ENCODE measurements around the gene ATF4.
A peak's percentile ranks its signal among the peaks of the same experiment; 100 is the strongest.
"Not testable (repeated sequence)": the region's sequence is repeated elsewhere in the genome, so short reads cannot be mapped to it uniquely, and the experiment has no call there.

ATF4 gene

GRCh38 chr22:39496131-39496838, 24.1 kb upstream of the ATF4 start:
- peak in 1 of 2 donors; percentile 36 for DNase-seq (ENCODE audit: low spot score in 2 of 2)
- no peaks in the 10 kb centered on the region for H3K36me3 Mint-ChIP-seq
- peaks cover 14% of the 10 kb centered on the region for H3K4me1 Mint-ChIP-seq
- peak; percentile 79 for ATAC-seq (ENCODE audit: low read depth)
- H3K4me3 Mint-ChIP-seq: no peak overlapping the region
- H3K27me3 Mint-ChIP-seq: no peaks in the 10 kb centered on the region
- no peak overlapping the region for H3K27ac Mint-ChIP-seq
- no peaks in the 10 kb centered on the region for H3K9me3 Mint-ChIP-seq

- DNase-seq (ENCODE audit: low spot score in 2 of 2) (no peak), ATAC-seq (ENCODE audit: low read depth) (no peak)
- Mint-ChIP-seq H3K36me3 (peaks cover 2% of the 10 kb centered on the region), H3K4me1 (peaks cover 20% of the 10 kb centered on the region), H3K9me3 (no peaks in the 10 kb centered on the region), H3K27ac (no peak overlapping the region), H3K4me3 (no peak overlapping the region), H3K27me3 (no peaks in the 10 kb centered on the region)
These were observed 22.9 kb upstream of the ATF4 start for GRCh38 chr22:39497429-39497828.

DNA sequence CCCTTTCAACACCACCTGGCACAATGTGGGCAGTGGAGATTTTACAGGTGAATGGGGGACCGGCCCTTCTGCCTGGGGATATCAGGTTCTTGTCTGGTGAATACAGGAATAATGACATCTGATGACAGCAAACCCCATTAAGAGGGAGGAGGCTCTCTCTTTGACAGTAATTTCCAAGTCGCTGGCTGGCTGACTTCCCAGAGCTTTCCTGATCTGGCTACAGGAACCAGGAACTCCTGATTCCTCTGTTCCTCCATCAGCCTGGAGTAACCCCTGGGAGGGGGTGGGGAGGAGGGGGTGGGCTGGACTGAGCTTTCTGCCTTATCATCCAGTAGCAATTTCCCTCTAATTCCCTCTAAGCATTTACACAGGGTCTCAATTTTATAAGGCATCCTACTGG, 22.0 kb upstream of the ATF4 start:
- no peak for DNase-seq (ENCODE audit: low spot score in 2 of 2)
- Mint-ChIP-seq H3K4me3 (no peak overlapping the region), H3K4me1 (peaks cover 17% of the 10 kb centered on the region), H3K27ac (no peak overlapping the region), H3K27me3 (no peaks in the 10 kb centered on the region), H3K36me3 (peaks cover 2% of the 10 kb centered on the region), H3K9me3 (no peaks in the 10 kb centered on the region)
- ATAC-seq (ENCODE audit: low read depth): no peak

DNA sequence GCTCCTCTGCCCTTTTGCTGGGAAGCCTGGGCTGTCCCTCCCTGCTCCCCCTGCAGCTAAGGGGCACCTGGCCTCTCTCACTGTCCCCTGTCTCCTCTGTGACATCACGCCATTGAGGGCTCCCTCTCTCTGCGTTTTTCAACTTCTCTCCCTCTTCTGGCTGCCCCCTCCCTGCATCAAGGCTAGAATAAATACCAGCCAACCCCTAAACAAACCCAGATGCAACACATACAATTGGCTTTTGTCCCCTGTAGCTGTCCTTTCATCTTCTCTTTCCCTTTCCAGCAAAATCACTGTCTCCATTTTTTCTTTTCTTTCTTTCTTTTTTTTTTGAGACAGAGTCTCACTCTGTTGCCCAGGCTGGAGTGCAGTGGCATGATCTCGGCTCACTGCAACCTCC, 21.6 kb upstream of the ATF4 start:
- Mint-ChIP-seq H3K36me3 (peaks cover 2% of the 10 kb centered on the region), H3K27ac (no peak overlapping the region), H3K4me3 (no peak overlapping the region), H3K27me3 (no peaks in the 10 kb centered on the region), H3K4me1 (peaks cover 18% of the 10 kb centered on the region), H3K9me3 (no peaks in the 10 kb centered on the region)
- DNase-seq (ENCODE audit: low spot score in 2 of 2) (no peak), ATAC-seq (ENCODE audit: low read depth) (no peak)

- Mint-ChIP-seq H3K4me1 (peaks cover 24% of the 10 kb centered on the region), H3K27me3 (no peaks in the 10 kb centered on the region), H3K9me3 (no peaks in the 10 kb centered on the region), H3K36me3 (peaks cover 6% of the 10 kb centered on the region), H3K4me3 (no peak overlapping the region), H3K27ac (no peak overlapping the region)
- DNase-seq (ENCODE audit: low spot score in 2 of 2) (no peak), ATAC-seq (ENCODE audit: low read depth) (no peak)
These were observed 20.3 kb upstream of the ATF4 start for GRCh38 chr22:39500101-39500500.

DNA sequence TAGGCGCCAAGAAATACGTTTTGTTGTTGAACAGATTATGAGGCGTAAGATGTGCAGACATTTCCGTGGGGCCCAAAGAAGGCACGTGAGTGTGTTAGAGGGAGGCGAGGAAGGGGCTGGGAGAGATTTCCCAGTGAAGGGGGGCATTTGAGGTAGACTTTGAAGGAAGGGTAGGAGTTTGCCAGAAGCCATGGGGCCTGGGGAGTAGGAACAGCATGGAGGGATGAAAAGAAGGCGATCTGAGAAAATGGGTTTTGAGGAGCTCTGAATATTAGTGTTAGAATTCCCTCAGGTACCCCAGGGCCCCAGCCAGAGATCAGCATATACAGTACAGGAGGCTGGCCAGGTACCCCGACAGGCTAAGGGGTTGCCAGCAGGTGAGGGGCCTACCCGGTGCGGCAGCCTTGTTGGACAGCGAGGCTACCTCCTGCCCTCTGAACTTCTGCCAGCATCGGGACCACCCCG, 18.7 kb upstream of the ATF4 start:
- peaks cover 19% of the 10 kb centered on the region for H3K36me3 Mint-ChIP-seq
- H3K27me3 Mint-ChIP-seq: no peaks in the 10 kb centered on the region
- DNase-seq (ENCODE audit: low spot score in 2 of 2) (no peak), ATAC-seq (ENCODE audit: low read depth) (peak; percentile 17)
- peaks cover 23% of the 10 kb centered on the region for H3K4me1 Mint-ChIP-seq
- peak overlapping the region; percentile 86 for H3K27ac Mint-ChIP-seq
- H3K4me3 Mint-ChIP-seq: peak overlapping the region; percentile 92
- H3K9me3 Mint-ChIP-seq: no peaks in the 10 kb centered on the region

DNA sequence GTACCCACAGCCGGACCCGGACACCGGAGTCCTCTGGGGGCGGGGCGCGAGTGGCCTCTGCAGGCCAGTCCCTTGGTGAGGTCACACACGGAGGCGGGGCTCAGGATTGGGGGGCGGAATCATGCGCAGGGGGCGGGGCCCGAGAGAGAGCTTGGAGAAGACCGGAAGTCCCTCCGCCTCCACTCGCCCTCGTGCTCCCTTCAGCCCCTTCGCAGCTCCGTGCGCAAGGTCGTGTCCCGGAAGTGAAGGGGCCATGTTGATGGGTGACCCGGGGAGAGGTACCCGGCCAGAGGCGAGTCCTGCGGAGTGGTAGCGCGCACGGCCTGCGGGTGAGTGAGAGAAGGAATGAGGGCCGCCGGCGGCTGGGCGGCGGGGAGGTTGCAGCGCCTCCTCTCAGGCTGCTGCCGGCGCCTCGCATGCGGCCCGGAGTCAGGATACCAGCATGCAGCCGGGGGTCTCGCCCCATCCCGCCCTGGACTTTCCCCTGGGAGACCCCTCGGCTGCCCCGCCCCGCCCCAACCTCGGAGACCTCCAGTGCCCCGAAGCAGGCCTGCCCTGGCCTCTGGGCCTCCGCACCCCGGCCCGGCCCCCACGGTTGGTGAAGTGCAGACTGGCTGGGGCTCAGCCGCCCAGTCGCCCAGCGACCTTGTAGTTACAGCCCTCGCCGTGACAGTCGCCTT, 18.1 kb upstream of the ATF4 start, which contains the start of gene MIEF1:
Gene MIEF1 (plus strand): TSS at position 182 of the 680 bp plus-strand sequence. CDS start 9,005 bp downstream, outside the sequence.
- DNase-seq (ENCODE audit: low spot score in 2 of 2): peak; percentile 77 to 84
- H3K9me3 Mint-ChIP-seq: no peaks in the 10 kb centered on the region
- peak within 1 kb of the TSS; percentile 86 for H3K27ac Mint-ChIP-seq
- ATAC-seq (ENCODE audit: low read depth): peak; percentile 98
- no peaks in the 10 kb centered on the region for H3K27me3 Mint-ChIP-seq
- H3K36me3 Mint-ChIP-seq: peaks cover 21% of the 10 kb centered on the region
- peaks cover 24% of the 10 kb centered on the region for H3K4me1 Mint-ChIP-seq
- H3K4me3 Mint-ChIP-seq: peak within 1 kb of the TSS; percentile 92

DNA sequence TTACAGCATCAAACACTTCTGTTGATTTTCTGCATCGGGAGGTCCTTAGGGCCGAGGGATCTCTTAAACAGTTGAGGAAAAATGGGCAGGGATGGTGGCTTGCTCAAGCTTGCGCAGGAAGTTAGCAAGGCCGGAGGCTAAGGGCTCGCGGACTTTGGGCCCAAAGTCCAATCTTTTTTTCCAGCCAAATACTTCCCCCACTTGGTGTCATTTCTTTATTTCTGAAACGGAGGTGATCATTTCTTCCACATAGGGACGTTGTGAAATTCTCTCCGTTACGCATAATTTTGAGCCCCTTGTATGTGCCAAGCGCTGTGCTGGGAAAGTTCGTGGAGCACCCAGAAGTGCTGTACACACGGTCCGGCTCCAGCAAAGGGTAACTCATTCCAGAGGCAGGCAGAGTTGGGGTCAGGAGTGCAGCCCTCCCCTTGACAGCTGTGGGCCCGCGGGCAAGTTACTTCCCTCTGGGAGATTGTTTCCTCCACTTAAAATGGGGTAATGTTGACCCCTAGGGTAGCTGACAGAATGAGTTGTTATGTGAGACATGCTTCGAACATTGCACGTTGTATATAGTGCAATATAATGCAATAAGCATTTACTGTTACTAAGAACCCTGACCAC, 17.5 kb upstream of the ATF4 start:
- no peaks in the 10 kb centered on the region for H3K27me3 Mint-ChIP-seq
- peak overlapping the region; percentile 92 for H3K4me3 Mint-ChIP-seq
- H3K4me1 Mint-ChIP-seq: peaks cover 24% of the 10 kb centered on the region
- H3K9me3 Mint-ChIP-seq: no peaks in the 10 kb centered on the region
- ATAC-seq (ENCODE audit: low read depth) (no peak), DNase-seq (ENCODE audit: low spot score in 2 of 2) (no peak)
- H3K36me3 Mint-ChIP-seq: peaks cover 21% of the 10 kb centered on the region
- H3K27ac Mint-ChIP-seq: peak overlapping the region; percentile 86

DNA sequence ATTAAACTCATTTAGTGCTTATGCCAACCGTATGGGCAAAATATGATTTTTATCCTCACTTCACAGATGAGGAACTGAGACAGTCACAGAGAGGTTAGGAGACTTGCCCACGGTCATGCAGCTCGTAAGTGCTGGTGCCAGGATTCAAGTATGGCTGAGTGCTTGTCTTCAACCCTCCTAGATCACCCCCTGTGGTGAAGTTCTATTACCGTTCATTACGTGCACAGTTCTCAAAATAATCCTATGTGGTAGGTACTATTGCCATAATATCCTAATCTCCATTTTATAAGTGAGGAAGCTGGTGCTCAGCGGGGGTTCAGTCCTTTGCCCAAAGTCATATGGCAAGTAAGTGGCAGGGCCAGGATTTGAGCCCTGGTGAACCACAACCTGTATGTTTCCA, 16.7 kb upstream of the ATF4 start:
- H3K4me1 Mint-ChIP-seq: peaks cover 29% of the 10 kb centered on the region
- no peaks in the 10 kb centered on the region for H3K9me3 Mint-ChIP-seq
- no peaks in the 10 kb centered on the region for H3K27me3 Mint-ChIP-seq
- H3K27ac Mint-ChIP-seq: peak overlapping the region; percentile 55
- no peak for ATAC-seq (ENCODE audit: low read depth)
- peak overlapping the region; percentile 74 for H3K4me3 Mint-ChIP-seq
- peaks cover 23% of the 10 kb centered on the region for H3K36me3 Mint-ChIP-seq
- no peak for DNase-seq (ENCODE audit: low spot score in 2 of 2)

DNA sequence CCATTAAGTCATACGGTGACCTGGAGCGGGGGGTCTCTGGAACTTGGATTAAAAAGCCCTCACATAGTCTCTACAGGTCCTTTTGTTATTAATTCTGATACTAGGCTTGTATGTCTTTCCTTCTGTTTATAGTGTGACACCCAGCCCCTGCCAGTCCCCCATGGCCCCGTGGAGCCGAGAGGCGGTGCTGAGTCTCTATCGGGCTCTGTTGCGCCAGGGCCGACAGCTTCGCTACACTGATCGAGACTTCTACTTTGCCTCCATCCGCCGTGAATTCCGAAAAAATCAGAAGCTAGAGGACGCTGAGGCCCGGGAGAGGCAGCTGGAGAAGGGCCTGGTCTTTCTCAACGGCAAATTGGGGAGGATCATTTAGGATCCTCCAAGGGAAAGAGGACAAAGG, 16.3 kb upstream of the ATF4 start:
- Mint-ChIP-seq H3K36me3 (peaks cover 25% of the 10 kb centered on the region), H3K9me3 (no peaks in the 10 kb centered on the region), H3K4me1 (peaks cover 30% of the 10 kb centered on the region), H3K27ac (no peak overlapping the region), H3K27me3 (no peaks in the 10 kb centered on the region), H3K4me3 (no peak overlapping the region)
- no peak for DNase-seq (ENCODE audit: low spot score in 2 of 2)
- ATAC-seq (ENCODE audit: low read depth): no peak

- H3K27me3 Mint-ChIP-seq; H3K4me3 Mint-ChIP-seq; ATAC-seq (ENCODE audit: low read depth); H3K27ac Mint-ChIP-seq; H3K9me3 Mint-ChIP-seq; DNase-seq (ENCODE audit: low spot score in 2 of 2): not testable (repeated sequence)
- Mint-ChIP-seq H3K4me1 (peaks cover 33% of the 10 kb centered on the region), H3K36me3 (peaks cover 39% of the 10 kb centered on the region)
These were observed 13.3 kb upstream of the ATF4 start for GRCh38 chr22:39507021-39507420.

- Mint-ChIP-seq H3K27me3 (no peaks in the 10 kb centered on the region), H3K4me3 (no peak overlapping the region), H3K4me1 (peaks cover 31% of the 10 kb centered on the region), H3K27ac (no peak overlapping the region), H3K9me3 (no peaks in the 10 kb centered on the region), H3K36me3 (peaks cover 44% of the 10 kb centered on the region)
- DNase-seq (ENCODE audit: low spot score in 2 of 2) (no peak), ATAC-seq (ENCODE audit: low read depth) (no peak)
These were observed 12.0 kb upstream of the ATF4 start for GRCh38 chr22:39508393-39508792.

- no peak overlapping the region for H3K27ac Mint-ChIP-seq
- H3K4me1 Mint-ChIP-seq: peaks cover 25% of the 10 kb centered on the region
- no peak overlapping the region for H3K4me3 Mint-ChIP-seq
- ATAC-seq (ENCODE audit: low read depth) (no peak), DNase-seq (ENCODE audit: low spot score in 2 of 2) (no peak)
- peaks cover 44% of the 10 kb centered on the region for H3K36me3 Mint-ChIP-seq
- H3K27me3 Mint-ChIP-seq: no peaks in the 10 kb centered on the region
- H3K9me3 Mint-ChIP-seq: no peaks in the 10 kb centered on the region
These were observed 9.7 kb upstream of the ATF4 start for GRCh38 chr22:39510529-39511149.

- no peak overlapping the region for H3K27ac Mint-ChIP-seq
- no peak overlapping the region for H3K4me3 Mint-ChIP-seq
- H3K4me1 Mint-ChIP-seq: peaks cover 28% of the 10 kb centered on the region
- peaks cover 42% of the 10 kb centered on the region for H3K36me3 Mint-ChIP-seq
- H3K9me3 Mint-ChIP-seq: no peaks in the 10 kb centered on the region
- DNase-seq (ENCODE audit: low spot score in 2 of 2) (no peak), ATAC-seq (ENCODE audit: low read depth) (no peak)
- H3K27me3 Mint-ChIP-seq: no peaks in the 10 kb centered on the region
These were observed 9.1 kb upstream of the ATF4 start for GRCh38 chr22:39511226-39511625.
